Stimulated activated CD4-positive, alpha-beta T cell treated with anti-CD3 and anti-CD28 coated beads, Interleukin-1b, Interleukin-23, amount 100 ng/mL, for 48 hours (primary cell): ENCODE results near the gene ANXA4.
A peak's percentile ranks its signal among the peaks of the same experiment; 100 is the strongest.
"Not testable (repeated sequence)": the region's sequence is repeated elsewhere in the genome, so short reads cannot be mapped to it uniquely, and the experiment has no call there.

ENCODE experiments used
- DNase-seq: peaks from one replicate; pipeline ENCODE4 v3.0.0-alpha.2; 2020

Gene ANXA4

GRCh38 chr2:69815717-69816116 lies 73.8 kb downstream of the ANXA4 start:
- no peak for DNase-seq

DNA sequence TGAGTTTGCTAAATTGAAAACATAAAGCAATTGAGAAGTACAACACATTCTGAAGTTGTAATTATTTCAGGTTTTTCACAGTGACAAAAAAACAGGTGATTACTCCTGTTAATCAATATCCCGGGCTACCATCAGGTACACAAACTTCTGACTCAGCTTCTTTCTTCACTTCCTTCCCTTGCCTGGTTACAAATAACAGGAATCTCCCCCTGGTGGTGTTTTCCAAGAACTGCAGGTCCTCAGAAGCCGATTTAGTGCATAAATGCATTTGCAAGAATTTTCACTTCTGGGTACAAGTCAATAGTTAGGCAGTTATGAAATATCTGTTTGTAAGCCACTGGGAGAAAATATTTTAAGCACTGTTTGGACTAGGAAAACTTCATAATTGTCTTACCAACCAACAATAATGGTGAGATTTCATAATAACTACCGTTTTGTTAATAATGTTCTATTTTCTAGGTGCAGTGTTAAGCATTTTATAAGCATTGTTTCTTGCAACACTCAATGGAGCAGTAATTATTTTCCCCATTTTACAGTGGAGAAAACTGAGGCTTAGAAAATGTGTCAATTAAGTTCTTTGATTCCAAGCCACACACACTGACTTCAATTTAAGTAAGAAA lies 75.1 kb downstream of the ANXA4 start:
- DNase-seq: peak; percentile 75

DNA sequence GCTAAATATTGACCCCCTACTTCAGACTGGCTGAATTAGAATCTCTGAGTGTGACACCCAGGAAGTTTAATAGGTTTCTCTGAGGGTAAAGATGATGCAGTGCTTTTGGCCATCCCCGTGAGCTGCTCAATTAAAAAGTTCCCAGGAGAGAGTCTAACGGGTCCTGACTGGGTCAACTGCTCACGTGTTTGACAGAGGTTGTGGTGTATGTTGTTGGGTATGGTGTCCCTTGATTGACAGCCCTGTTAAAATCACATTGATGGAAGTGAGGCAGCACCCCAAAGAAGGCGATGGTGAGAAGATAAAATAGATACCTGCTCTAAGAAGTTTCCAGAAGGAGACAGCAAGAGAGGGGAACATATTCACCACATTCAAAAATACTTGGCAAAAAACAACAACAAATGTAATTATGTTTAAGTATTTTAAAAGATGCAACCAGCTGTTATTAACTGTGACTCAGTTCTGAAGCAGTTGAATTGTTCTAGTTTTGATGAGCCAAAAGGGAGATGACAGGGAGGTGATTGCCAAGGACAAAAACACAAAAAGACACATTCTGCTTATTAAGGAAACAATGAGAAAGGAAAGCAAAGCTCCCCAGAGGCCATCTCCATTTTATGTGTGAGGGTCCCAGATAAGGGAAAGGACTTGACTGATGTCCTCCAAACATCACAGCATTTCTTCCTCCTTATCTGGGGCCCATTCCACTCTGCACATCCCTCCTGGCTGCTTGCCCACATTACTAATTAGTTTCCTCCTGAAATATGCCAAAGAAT lies 76.0 kb downstream of the ANXA4 start:
- DNase-seq: no peak

GRCh38 chr2:69827796-69828540 lies 86.0 kb downstream of the ANXA4 start:
- no peak for DNase-seq

DNA sequence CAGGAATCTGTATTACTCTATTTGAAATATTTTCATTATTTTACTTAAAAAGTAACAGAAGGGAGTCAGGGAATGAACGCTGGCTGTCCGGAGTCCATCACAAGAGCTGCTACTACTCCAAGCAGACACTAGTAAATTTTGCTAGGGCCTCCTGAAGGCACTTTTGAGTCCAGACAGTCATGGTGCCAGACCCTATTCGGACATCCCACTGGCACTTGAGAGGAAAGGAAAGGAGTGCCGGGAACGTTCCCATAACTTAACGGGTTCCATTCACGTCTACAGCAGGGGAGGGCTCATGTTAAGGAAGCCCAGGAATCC lies 87.0 kb downstream of the ANXA4 start:
- no peak for DNase-seq

DNA sequence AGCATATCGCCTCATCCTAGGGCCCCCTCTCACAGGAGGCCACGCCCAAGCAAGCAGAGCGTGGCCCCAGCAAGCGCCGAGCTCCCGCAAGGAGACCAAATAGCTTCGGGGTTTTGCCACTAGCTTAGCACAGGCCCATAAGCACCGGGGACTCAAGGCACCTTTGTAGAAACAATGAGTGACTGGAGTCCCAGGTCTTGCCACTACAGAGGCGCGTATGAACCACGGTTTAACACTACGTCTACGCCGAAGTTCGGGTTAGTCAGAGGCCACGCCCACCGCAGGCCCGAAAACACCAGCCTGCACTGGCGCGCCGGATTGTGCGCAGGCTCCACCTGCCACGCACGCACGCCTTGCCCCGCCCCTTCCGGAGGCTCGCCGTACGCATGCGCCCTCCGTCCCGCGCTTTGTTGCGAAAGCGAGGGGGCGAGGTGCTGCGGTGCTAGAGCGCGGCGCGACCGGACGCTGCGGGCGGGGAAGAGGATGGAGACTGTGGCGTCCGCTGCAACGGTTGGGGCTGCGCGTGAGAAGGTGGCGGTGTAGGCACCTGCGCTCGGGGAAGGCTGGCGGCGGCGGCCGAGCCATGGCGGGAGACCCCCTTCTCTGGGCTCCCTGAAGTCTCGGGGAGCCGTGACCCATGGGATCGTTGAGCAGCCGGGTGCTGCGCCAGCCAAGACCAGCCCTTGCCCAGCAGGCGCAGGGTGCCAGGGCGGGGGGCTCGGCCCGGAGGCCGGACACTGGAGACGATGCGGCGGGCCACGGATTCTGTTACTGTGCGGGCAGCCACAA lies 87.5 kb downstream of the ANXA4 start, which contains the start of gene GMCL1:
GMCL1 (plus strand) TSS at position 405 of the 789 bp plus-strand sequence; CDS start at position 638, 233 bp downstream.
- DNase-seq: peak; percentile 98

DNA sequence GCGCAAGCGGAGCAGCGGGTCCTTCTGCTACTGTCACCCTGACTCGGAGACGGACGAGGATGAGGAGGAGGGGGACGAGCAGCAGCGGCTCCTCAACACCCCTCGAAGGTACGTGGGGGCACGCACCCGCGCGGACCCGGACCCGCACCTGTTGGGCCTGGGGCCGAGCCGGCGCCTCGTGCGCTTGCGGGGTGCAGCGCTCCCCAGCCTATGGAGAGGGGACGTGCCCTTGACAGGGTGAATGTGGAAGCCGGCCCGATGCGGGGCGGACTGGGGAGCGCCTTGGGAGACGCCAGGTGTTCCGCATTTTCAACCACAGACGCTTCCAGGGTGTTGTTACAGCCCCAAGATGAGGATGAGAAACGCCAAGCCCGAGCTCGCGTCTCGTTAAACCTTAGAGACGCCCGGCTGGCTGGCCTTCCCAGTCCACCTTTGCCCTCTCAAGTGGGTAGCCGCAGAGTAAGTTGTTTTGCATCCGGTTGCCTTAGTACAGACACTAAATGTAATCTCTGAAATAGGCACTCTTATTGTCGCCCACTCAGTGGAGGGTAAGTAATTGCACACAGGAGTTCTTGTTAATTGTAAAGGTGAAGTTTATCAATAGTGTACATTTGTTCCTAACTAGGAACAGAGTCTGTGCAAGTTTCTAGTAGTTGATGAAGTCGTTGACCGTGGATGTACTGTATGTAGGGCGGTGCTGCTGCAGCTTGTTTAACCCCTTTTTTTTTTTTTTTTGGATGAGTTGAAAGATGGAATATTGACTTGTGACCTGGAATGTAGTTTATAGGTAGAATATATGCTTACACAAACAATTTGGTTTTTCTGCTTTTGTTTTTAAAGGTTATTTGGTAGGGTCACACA lies 88.3 kb downstream of the ANXA4 start:
- peak; percentile 33 for DNase-seq

- DNase-seq: not testable (repeated sequence)
These were observed 88.9 kb downstream of the ANXA4 start for GRCh38 chr2:69830906-69831241.

DNA sequence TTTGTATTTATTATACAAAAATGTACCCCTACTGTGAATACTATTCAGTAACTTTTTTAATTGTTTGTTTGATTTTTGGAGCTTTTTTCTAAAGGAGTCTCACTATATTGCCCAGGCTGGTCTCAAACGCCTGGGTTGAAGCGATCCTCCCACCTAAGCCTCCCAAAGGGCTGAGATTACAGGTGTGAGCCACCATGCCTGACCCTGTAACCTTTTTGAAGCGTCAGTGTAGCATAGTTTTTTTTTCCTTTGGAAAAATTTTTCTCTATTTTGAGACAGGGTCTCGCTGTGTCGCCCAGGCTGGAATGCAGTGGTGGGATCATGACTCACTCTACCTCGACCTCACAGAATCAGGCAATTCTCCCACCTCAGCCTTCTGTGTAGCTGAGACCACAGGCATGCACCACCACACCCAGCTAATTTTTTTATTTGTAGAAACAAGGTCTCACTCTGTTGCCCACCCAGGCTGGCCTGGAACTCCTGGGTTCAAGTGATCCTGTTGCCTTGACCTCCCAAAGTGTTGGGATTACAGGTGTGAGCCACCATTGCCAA lies 89.5 kb downstream of the ANXA4 start:
- DNase-seq: no peak

DNA sequence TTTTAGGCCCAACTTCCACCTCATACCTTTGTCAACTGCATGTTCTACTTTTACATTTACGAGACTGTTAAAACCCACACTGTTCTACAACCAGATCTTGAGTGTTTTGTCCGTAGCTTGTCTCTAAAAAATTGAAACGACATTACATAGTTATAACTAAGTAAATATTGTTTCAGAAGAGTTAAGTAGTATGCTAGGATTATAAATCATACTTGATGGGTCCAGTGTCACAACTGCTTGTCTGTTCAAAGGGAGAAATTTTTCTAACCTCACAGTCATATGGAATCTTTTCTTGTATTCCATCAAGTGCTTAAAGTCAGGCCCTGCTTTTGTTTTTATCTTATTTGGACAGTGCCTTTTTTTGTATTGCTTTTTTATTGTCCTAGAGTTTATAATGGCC lies 91.8 kb downstream of the ANXA4 start:
- DNase-seq: no peak

GRCh38 chr2:69835666-69836065 lies 93.7 kb downstream of the ANXA4 start:
- no peak for DNase-seq

DNA sequence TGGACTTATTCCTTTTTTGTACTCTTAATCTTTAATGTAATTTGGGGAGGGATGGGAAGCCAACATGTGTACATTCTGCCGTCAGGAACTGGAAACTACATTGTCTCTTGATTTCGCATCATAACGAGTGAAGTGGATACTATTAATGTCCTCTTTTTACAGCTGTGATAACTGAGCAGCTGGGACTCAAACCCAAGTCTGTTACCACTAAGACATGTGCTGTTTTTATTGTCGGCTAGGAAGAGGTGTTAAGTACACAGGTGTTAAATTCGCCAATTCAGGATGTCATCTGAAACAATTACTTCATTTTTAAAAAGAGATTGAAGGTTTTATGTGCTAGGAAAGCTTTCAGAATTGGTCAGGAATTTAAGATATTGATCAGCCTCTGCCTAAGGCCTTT lies 94.4 kb downstream of the ANXA4 start:
- DNase-seq: no peak

DNA sequence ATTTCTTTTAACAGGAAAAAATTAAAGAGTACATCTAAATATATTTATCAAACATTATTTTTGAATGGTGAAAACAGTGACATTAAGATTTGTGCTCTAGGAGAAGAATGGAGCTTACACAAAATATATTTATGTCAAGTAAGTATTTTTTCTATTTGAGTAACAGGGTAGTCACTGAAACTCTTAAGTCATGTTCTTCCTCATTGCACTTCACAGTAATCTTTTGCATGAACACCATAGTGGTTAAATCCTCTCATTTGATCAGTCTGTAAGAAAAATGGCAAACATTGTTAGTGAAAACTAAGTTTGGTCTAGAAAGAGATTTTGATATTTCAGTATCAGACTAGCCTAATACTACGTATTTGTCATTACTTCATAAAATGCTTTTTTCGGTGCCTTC lies 95.6 kb downstream of the ANXA4 start:
- DNase-seq: no peak

DNA sequence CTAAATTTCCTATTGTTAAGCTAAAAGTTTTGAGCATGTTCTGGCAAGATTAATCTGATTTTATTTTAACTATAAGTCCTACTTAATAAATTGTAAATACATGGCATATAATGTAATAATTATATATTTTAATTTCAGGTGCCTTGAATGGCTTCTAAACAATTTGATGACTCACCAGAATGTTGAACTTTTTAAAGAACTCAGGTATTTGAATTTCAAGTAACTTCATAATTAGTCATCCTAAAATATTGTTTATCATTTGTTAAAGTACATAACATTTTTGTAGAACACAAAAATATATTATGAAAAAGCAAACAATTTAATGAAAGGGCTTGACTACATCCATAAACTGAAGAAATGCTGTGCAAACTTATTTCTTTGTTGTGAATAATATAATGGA lies 102.1 kb downstream of the ANXA4 start:
- no peak for DNase-seq

DNA sequence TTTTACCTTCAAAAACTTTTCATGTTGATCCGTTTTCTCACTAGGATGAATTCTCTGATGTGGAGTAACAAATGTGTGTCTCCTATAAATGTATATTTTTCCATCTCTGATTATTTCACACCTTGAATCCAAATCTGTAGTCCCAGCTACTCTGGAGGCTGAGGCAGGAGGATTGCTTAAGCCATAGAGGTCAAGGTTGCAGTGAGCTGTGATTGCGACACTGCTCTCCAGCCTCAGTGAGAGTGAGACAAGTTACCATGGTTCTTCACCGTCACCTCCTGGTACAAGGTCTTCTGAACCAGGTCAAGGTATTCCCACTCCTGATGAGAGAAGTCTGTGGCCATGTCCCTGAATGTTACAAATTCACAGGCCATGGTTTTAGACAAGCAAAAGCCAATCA lies 102.6 kb downstream of the ANXA4 start:
- DNase-seq: no peak

DNA sequence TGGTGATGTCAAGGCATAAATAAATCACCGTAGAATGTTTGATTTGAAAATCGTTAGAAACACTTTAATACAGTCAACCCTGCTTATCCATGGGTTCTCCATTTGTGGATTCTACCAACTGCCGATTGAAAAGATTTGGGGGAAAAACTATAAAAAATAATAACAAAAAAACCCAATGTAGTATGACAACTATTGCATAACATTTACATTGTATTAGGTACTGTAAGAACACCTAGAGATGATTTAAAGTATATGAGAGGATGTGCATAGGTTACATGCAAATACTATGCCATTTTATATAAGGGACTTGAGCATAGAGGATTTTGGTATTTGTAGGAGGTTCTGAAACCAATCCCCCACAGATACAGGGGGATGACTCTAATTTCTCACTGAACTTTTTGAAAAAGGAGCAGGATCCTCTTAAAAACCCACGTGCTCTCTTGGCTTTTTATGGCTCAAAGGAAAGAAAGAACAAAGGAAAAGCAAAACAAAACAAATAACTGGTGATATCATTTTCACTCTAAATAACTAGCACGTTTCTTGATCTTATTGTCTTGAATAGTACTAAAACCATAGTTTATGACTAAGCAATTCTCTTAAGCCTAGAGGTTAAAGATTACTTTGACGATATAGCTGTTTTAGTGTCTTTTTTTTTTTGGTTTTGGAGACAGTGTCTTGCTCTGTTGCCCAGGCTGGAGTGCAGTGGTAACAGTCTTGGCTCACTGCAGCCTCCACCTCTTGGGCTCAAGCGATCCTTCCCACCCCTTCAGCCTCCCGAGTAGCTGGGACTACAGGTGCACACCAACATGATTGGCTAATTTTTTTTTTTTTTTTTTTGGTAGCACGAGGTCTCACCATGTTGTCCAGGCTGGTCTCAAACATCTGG lies 104.5 kb downstream of the ANXA4 start:
- no peak for DNase-seq

DNA sequence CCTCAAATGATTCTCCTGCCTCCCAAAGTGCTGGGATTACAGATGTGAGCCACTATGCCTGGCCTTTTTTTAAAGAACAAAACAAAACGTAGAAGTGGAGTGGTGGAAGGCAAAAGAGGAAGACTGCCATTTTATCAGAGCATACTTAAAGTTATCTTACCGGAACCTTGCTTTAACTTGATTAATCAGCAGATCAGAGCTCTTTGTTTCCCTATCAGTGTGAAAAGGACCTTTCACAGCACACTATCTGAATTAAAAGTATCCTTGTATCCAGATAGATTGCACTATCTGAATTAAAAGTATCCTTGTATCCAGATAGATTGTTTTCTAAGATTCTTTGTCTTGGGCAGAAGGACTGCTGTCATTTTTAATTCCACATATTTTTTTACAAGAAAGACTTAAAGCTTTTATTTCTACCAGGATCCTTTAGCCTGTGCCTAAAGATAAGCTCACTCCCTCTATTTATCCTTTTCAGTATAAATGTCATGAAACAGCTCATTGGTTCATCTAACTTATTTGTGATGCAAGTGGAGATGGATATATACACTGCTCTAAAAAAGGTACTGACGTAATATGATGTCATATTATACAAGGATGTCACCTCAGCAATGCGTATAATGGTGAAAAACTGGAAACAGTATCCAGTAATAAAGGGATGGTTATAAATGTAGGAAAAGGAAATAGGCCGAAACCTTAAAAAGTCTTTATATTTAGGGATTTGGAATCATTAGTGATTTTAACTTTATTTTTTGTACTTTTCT lies 105.3 kb downstream of the ANXA4 start:
- no peak for DNase-seq

GRCh38 chr2:69848186-69848790 lies 106.4 kb downstream of the ANXA4 start:
- DNase-seq: no peak

GRCh38 chr2:69858261-69858660 lies 116.3 kb downstream of the ANXA4 start:
- no peak for DNase-seq

DNA sequence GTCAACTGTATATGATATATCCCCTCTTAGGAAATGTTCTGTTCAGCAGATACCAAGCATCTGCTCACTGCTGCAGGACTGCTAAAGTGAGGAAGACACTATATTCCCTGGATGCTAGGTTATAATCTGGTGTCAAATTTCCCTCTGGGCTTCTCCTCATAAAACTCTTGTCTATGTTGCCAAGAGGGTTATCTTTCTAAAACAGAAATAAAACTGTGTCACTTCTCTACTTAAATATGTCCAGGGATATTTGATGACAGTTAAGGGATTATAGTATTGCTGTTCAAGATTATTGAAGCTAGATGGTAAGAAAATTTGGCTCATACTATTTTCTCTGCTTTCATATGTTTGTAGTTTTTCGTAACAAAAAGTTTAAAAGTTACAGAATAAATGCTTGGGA lies 121.4 kb downstream of the ANXA4 start:
- no peak for DNase-seq
